Measurements from ENCODE around the gene ZNF76.

Gene ZNF76

GRCh38 chr6:35267446-35267845 is 7.9 kb downstream of the ZNF76 start:
- DNase-seq (ENCODE audit: low read depth in 3 of 3), result no peak

GRCh38 chr6:35267897-35268296 is 8.4 kb downstream of the ZNF76 start:
- DNase-seq (ENCODE audit: low read depth in 3 of 3), result no peak

GRCh38 chr6:35272005-35272404 is 12.5 kb downstream of the ZNF76 start:
- no peak for DNase-seq (ENCODE audit: low read depth in 3 of 3)

GRCh38 chr6:35273822-35274559 is 14.5 kb downstream of the ZNF76 start:
- DNase-seq (ENCODE audit: low read depth in 3 of 3), result no peak

- DNase-seq (ENCODE audit: low read depth in 3 of 3), result no peak
Measured at GRCh38 chr6:35275744-35276260, 16.3 kb downstream of the ZNF76 start.

GRCh38 chr6:35278708-35279107 is 19.2 kb downstream of the ZNF76 start:
- DNase-seq (ENCODE audit: low read depth in 3 of 3), result no peak

GRCh38 chr6:35280903-35281302 is 21.4 kb downstream of the ZNF76 start:
- no peak for DNase-seq (ENCODE audit: low read depth in 3 of 3)

GRCh38 chr6:35282472-35282871 is 22.9 kb downstream of the ZNF76 start:
- DNase-seq (ENCODE audit: low read depth in 3 of 3), result no peak

GRCh38 chr6:35283361-35283760 is 23.8 kb downstream of the ZNF76 start:
- DNase-seq (ENCODE audit: low read depth in 3 of 3), result no peak

GRCh38 chr6:35287671-35288396 is 28.3 kb downstream of the ZNF76 start:
- DNase-seq (ENCODE audit: low read depth in 3 of 3), result no peak

- DNase-seq (ENCODE audit: low read depth in 3 of 3), result no peak
Measured at GRCh38 chr6:35288834-35289233, 29.3 kb downstream of the ZNF76 start.

- DNase-seq (ENCODE audit: low read depth in 3 of 3), result no peak
Measured at GRCh38 chr6:35291491-35291890, 32.0 kb downstream of the ZNF76 start.

GRCh38 chr6:35292494-35292893 is 33.0 kb downstream of the ZNF76 start:
- no peak for DNase-seq (ENCODE audit: low read depth in 3 of 3)

GRCh38 chr6:35293681-35294080 is 34.1 kb downstream of the ZNF76 start:
- no peak for DNase-seq (ENCODE audit: low read depth in 3 of 3)

GRCh38 chr6:35294308-35294945 is 34.9 kb downstream of the ZNF76 start:
- no peak for DNase-seq (ENCODE audit: low read depth in 3 of 3)

- no peak for DNase-seq (ENCODE audit: low read depth in 3 of 3)
Measured at GRCh38 chr6:35295036-35295435, 35.5 kb downstream of the ZNF76 start.

GRCh38 chr6:35295521-35296315 is 36.2 kb downstream of the ZNF76 start:
- DNase-seq (ENCODE audit: low read depth in 3 of 3), result no peak

- DNase-seq (ENCODE audit: low read depth in 3 of 3), result no peak
Measured at GRCh38 chr6:35296931-35297600, 37.5 kb downstream of the ZNF76 start.

- peak; percentile 79 to 80 (median 80) for DNase-seq (ENCODE audit: low read depth in 3 of 3)
Measured at GRCh38 chr6:35297601-35298481, 38.3 kb downstream of the ZNF76 start, which contains the start of gene DEF6. Gene DEF6, plus strand, starts transcription at chr6:35297818. Its CDS starts 39 bp downstream, at chr6:35297857.

GRCh38 chr6:35298625-35299140 is 39.1 kb downstream of the ZNF76 start:
- DNase-seq (ENCODE audit: low read depth in 3 of 3), result no peak

All from stimulated activated CD4-positive, alpha-beta T cell treated with anti-CD3 and anti-CD28 coated beads, TNF-alpha, amount 100 ng/mL, for 48 hours (primary cell).